Stimulated activated CD8-positive, alpha-beta memory T cell treated with anti-CD3 and anti-CD28 coated beads, Interleukin-15, amount 100 ng/mL, for 24 hours (primary cell): Measurements from ENCODE around the gene KIR2DL4.
"Not testable (repeated sequence)": the region's sequence is repeated elsewhere in the genome, so short reads cannot be mapped to it uniquely, and the experiment has no call there.

Source experiments
- DNase-seq: peaks from one replicate; pipeline ENCODE4 v3.0.0-alpha.2; 2020; ENCODE audit warnings: low read depth

Gene KIR2DL4

GRCh38 chr19:54804571-54804970 lies 1.2 kb downstream of the KIR2DL4 start:
- DNase-seq: no peak

DNA sequence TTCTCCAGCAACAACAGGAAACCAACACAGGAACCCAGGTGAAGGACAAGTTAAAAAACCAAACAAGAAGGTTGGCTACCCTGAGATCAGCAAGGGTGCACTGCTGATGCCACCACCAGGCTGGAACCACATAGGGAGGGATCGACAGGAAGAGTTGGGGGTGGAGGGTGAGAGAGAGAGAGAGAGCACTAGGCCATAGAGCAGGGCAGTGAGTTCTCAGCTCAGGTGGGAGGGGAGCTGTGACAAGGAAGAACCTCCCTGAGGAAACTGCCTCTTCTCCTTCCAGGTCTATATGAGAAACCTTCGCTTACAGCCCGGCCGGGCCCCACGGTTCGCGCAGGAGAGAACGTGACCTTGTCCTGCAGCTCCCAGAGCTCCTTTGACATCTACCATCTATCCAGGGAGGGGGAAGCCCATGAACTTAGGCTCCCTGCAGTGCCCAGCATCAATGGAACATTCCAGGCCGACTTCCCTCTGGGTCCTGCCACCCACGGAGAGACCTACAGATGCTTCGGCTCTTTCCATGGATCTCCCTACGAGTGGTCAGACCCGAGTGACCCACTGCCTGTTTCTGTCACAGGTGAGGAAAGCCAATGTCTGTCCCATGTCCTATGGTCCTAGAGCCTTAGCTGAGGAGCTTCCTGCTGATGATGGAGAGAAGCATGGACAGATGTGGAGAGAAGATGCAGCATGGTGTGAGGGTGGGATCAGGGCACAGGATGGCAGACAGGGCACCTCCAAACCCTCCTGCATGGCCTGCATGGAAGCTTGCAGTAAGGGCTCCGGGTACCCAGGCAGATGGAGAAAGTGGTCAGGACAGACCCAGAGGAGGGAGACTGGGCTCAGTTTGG lies 2.5 kb downstream of the KIR2DL4 start:
- DNase-seq: no peak

DNA sequence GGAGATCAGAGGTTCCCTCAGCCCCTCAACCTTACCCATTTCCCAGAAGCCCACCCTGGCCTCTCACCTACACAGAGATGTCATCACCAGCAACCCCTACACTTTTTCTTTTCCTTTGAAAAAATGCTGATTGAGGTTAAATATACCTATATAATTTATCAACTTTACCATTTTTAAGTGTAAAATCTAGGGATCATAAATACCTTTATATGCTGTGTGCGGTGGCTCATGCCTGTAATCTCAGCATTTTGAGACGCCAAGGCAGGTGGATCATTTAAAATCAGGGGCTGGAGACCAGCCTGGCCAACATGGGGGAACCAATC lies 3.1 kb downstream of the KIR2DL4 start:
- DNase-seq: no peak

GRCh38 chr19:54814571-54814970 lies 11.2 kb downstream of the KIR2DL4 start:
- DNase-seq: not testable (repeated sequence)

- DNase-seq: not testable (repeated sequence)
Observed at GRCh38 chr19:54816251-54816650, 12.8 kb downstream of the KIR2DL4 start, which contains the start of gene KIR3DL1. Gene KIR3DL1 (plus strand): TSS chr19:54816468.

- DNase-seq: no peak
Observed at GRCh38 chr19:54817670-54818536, 14.5 kb downstream of the KIR2DL4 start.

DNA sequence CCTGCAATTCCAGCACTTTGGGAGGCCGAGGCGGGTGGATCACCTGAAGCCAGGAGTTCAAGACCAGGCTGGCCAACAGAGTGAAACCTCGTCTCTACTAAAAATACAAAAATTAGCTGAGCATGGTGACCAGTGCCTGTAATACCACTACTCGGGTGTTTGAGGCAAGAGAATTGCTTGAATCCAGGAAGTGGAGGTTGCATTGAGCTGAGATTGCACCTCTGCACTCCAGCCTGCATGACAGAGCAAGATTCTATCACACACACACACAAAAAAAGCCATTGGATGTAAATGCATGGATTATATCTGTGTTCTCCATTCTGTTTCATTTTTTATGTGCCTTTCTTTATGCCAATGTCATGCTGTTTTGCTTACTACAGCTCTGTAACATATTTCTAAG lies 21.0 kb downstream of the KIR2DL4 start:
- not testable (repeated sequence) for DNase-seq

- DNase-seq: not testable (repeated sequence)
Observed at GRCh38 chr19:54825326-54825725, 21.9 kb downstream of the KIR2DL4 start.

GRCh38 chr19:54828064-54828463 lies 24.7 kb downstream of the KIR2DL4 start:
- not testable (repeated sequence) for DNase-seq

GRCh38 chr19:54832496-54832895 lies 29.1 kb downstream of the KIR2DL4 start, which contains the start of gene KIR2DS4:
Gene KIR2DS4 (plus strand): TSS chr19:54832676.
- DNase-seq: not testable (repeated sequence)

- DNase-seq: not testable (repeated sequence)
Observed at GRCh38 chr19:54835126-54835525, 31.7 kb downstream of the KIR2DL4 start.

GRCh38 chr19:54837522-54837921 lies 34.1 kb downstream of the KIR2DL4 start:
- not testable (repeated sequence) for DNase-seq

- DNase-seq: not testable (repeated sequence)
Observed at GRCh38 chr19:54843171-54843570, 39.8 kb downstream of the KIR2DL4 start.

- DNase-seq: not testable (repeated sequence)
Observed at GRCh38 chr19:54850061-54850640, 46.7 kb downstream of the KIR2DL4 start, which contains the start of gene KIR3DL2. Gene KIR3DL2 (plus strand): TSS chr19:54850443. CDS start chr19:54850476, 33 bp downstream.

DNA sequence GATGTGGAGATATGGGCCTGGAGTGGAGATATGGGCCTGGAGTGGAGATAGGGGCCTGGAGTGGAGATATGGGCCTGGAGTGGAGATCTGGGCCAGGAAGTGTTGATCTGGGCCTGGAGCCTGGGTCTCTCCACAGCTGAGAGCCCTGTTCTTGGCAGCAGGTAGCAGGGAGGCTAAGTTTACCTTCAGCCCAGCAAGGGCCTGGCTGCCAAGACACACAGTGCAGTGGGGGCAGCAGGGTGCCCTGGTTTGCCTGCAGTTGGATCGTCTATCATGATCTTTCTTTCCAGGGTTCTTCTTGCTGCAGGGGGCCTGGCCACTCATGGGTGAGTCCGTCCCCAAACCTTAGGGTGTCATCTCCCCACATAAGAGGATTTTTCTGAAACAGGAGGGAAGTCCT lies 47.5 kb downstream of the KIR2DL4 start:
- no peak for DNase-seq

DNA sequence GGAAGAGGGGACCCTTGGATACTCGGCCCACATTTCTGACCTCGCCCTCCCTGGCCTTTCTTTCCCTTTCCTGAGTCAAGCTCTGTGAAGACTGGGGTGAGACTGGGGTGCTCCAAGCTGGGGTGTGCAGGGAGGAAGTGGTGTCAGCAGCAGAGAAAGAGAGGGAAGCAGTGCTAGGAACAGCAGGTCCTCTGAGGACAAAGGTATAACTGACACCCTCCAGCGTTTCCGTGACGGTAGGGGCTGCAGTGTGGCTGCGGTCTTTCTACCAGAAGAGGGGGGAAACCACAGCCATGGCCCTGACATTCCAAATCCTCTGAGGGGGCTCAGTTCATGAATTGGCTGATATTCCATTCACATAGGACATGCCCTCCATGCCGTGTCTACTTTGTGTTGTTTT lies 47.9 kb downstream of the KIR2DL4 start:
- DNase-seq: no peak

DNA sequence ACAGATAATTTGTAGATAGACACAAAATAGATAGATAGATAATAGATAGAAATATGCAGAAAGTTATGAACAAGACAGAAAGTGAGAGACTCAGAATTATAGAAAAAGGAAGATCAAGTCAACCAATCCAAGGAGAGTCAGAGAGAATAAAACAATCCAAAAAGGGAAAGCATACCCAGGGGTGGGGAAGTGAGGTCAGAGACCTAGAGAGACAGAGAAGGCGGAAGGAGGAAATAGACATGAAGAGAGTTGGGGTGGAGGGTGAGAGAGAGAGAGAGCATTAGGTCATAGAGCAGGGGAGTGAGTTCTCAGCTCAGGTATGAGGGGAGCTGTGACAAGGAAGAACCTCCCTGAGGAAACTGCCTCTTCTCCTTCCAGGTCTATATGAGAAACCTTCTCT lies 51.8 kb downstream of the KIR2DL4 start:
- DNase-seq: not testable (repeated sequence)

GRCh38 chr19:54858476-54858875 lies 55.1 kb downstream of the KIR2DL4 start:
- not testable (repeated sequence) for DNase-seq

DNA sequence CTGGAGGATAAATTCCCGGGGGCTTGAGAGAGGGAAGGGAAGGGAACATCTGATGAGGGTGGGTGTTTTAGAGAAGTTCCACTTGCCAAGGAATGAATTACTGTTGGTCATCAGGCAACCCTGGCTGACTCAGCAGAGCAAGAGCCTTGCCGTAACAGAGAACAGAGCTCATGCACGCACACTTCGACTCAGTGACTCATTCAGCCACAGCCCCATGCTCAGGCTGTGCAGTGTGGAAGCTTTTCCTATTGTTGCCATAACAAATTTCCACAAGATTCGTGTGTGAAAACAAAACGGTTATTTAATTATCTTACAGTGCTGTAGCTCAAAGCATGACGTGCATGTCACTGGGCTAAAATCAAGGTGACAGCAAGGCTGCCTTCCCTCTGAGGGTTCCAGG lies 56.0 kb downstream of the KIR2DL4 start:
- DNase-seq: not testable (repeated sequence)

- DNase-seq: not testable (repeated sequence)
Observed at GRCh38 chr19:54863459-54863858, 60.0 kb downstream of the KIR2DL4 start.
